ENCODE results near the gene POU2AF1.

- TF ChIP-seq, protein P1, sequence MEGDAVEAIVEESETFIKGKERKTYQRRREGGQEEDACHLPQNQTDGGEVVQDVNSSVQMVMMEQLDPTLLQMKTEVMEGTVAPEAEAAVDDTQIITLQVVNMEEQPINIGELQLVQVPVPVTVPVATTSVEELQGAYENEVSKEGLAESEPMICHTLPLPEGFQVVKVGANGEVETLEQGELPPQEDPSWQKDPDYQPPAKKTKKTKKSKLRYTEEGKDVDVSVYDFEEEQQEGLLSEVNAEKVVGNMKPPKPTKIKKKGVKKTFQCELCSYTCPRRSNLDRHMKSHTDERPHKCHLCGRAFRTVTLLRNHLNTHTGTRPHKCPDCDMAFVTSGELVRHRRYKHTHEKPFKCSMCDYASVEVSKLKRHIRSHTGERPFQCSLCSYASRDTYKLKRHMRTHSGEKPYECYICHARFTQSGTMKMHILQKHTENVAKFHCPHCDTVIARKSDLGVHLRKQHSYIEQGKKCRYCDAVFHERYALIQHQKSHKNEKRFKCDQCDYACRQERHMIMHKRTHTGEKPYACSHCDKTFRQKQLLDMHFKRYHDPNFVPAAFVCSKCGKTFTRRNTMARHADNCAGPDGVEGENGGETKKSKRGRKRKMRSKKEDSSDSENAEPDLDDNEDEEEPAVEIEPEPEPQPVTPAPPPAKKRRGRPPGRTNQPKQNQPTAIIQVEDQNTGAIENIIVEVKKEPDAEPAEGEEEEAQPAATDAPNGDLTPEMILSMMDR (IDR thresholded peaks at IDR 0.05): no peak
- no peak for TF ChIP-seq POLR2A (IDR thresholded peaks at IDR 0.05)
- TF ChIP-seq POLR2AphosphoS5 (IDR thresholded peaks at IDR 0.05): no peak
Observed at GRCh38 chr11:111393096-111393495, 14.0 kb upstream of the POU2AF1 start.

Data from breast epithelium (tissue), 3 donors.